ENCODE measurements around the gene ALDH1L2.

DNA sequence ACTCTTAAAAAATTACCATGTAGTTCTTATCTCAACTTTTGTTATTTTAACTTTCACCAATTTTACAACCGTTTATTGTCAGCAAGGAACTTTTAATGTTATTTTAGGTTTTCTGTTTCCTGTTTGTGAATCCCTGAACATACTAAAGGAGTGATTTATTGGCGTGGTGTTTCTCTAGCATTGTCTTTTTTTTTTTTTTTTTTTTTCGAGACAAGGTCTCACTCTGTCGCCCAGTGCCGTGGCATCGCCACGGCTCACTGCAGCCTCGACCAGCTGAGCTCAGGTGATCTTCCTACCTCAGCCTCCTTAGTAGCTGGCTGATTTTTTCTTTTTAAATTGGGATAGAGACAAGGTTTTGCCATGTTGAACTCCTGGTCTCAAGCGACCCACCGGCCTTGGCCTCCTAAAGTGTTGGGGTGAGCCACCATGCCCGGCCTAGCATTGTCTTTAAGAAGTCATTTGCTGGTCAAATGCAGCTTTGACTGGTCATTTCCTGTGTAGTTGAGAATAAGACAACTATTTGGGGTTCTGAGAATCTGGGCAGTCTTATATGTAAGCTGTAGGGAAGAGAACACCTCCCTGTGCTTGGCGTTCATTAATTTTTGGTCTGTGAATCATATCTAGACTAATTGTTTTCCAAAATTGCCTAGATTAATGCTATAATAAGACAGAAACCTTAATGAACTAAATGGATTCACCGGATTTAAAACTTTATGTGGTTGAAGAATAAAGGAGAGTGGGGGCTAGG is 25.4 kb upstream of the ALDH1L2 start:
- no peak for TF ChIP-seq CTCF (IDR thresholded peaks at IDR 0.05; ENCODE audit: insufficient read depth, low read depth, low read length)
- TF ChIP-seq EZH2 (IDR thresholded peaks at IDR 0.05; ENCODE audit: insufficient read depth, low read length), result no peak

All from astrocyte (in vitro differentiated cells and primary cell).